Ascending aorta (tissue), 2 donors: ENCODE data around the gene PRSS23. TPM values are rescaled to one million over a fixed set of nuclear protein-coding genes. Genes with fewer than 3 reads are reported as not detected.

Experiments used
- DNase-seq, 2 donors: peaks; one replicate each; pipeline ENCODE4 v3.0.0-alpha.2; 2019; ENCODE audit warnings: low spot score in 2 of 2
- H3K27ac ChIP-seq, 2 donors: fragments of 200-600 bp; sonication (generic); one replicate each; pipeline ENCODE4 v1.5.1; 2016 to 2017; ENCODE audit warnings: mild to moderate bottlenecking in 1 of 2
- H3K27me3 ChIP-seq: fragments of 200-600 bp; sonication (generic); one replicate; pipeline ENCODE4 v1.5.1; 2017
- H3K36me3 ChIP-seq, 2 donors: fragments of 200-600 bp; sonication (generic); one replicate each; pipeline ENCODE4 v1.5.1; 2016
- H3K4me1 ChIP-seq, 2 donors: fragments of 200-600 bp; sonication (generic); one replicate each; pipeline ENCODE4 v1.5.1; 2016 to 2017; ENCODE audit warnings: mild to moderate bottlenecking in 1 of 2
- H3K4me3 ChIP-seq, 2 donors: fragments of 200-600 bp; sonication (generic); one replicate each; pipeline ENCODE4 v1.5.1; 2016 to 2017; ENCODE audit warnings: mild to moderate bottlenecking in 1 of 2
- H3K9me3 ChIP-seq, 2 donors: fragments of 200-600 bp; sonication (generic); one replicate each; pipeline ENCODE4 v1.5.1; 2016
- CTCF ChIP-seq, 3 experiments: fragments of 200-600 bp in 2 of 3; fragments of 450-650 bp in 1 of 3; sonication (generic) in 2 of 3; IDR thresholded peaks; one replicate each; pipeline ENCODE4 v1.5.1; 2016 to 2019; ENCODE audit warnings: antibody characterized with exemption in 3 of 3, mild to moderate bottlenecking in 1 of 3, moderate library complexity in 1 of 3
- intact Hi-C: fragments of 100-400 bp; cut with DNase I; formaldehyde crosslinking; loops from one replicate; pipeline ENCODE4 v1.15.1; 2023
- total RNA-seq: library from RNA; depleted of rRNA; stranded (reverse); fragments of >200 nt; gene quantifications from one replicate; pipeline ENCODE4 v1.1.0, GENCODE V29; 2016

Gene PRSS23
- total RNA-seq, 1 donor from 2014 or later = 184 TPM

GRCh38 chr11:86812322-86812670 is 12.0 kb downstream of the PRSS23 start:
- intact Hi-C loops = loop anchor here (10.0 kb wide), 1 partner anchor 507 kb away; the partner anchor contains the start of gene HIKESHI
- no peak overlapping the region for H3K27ac ChIP-seq

GRCh38 chr11:86812981-86813380 is 12.6 kb downstream of the PRSS23 start:
- H3K4me3 ChIP-seq = no peak overlapping the region
- no peak for TF ChIP-seq CTCF (IDR thresholded peaks at IDR 0.05)
- no peaks in the 10 kb centered on the region for H3K27me3 ChIP-seq
- no peak for DNase-seq
- no peaks in the 10 kb centered on the region for H3K9me3 ChIP-seq
- peak overlapping the region in 1 of 2 donors; percentile 83 for H3K27ac ChIP-seq
- peaks cover 8 to 40% of the 10 kb centered on the region in 2 donors for H3K4me1 ChIP-seq
- intact Hi-C loops = loop anchor here (10.0 kb wide), 1 partner anchor 508 kb away; the partner anchor contains the start of gene HIKESHI
- peaks cover 5 to 7% of the 10 kb centered on the region in 2 donors for H3K36me3 ChIP-seq

More at GRCh38 chr11:86812322-86812670, 12.0 kb downstream of the PRSS23 start:
- DNase-seq = no peak
- TF ChIP-seq CTCF (IDR thresholded peaks at IDR 0.05) = no peak
- Histone ChIP-seq H3K9me3 (no peaks in the 10 kb centered on the region), H3K4me3 (no peak overlapping the region), H3K36me3 (peaks cover 5 to 10% of the 10 kb centered on the region in 2 donors), H3K4me1 (peaks cover 8 to 33% of the 10 kb centered on the region in 2 donors), H3K27me3 (no peaks in the 10 kb centered on the region)

GRCh38 chr11:86814775-86815174 is 14.4 kb downstream of the PRSS23 start:
- intact Hi-C loops = loop anchor here (5.0 to 10.0 kb wide), 2 partner anchors 103 to 510 kb away; partner anchors contain the start of gene HIKESHI
- DNase-seq = no peak
- peaks cover 8 to 41% of the 10 kb centered on the region in 2 donors for H3K4me1 ChIP-seq

GRCh38 chr11:86815726-86816125 is 15.4 kb downstream of the PRSS23 start:
- H3K4me3 ChIP-seq = no peak overlapping the region
- H3K36me3 ChIP-seq = no peaks in the 10 kb centered on the region
- no peak for DNase-seq
- peaks cover 8 to 41% of the 10 kb centered on the region in 2 donors for H3K4me1 ChIP-seq
- TF ChIP-seq CTCF (IDR thresholded peaks at IDR 0.05) = no peak
- no peaks in the 10 kb centered on the region for H3K9me3 ChIP-seq
- H3K27me3 ChIP-seq = no peaks in the 10 kb centered on the region
- peak overlapping the region; percentile 80 to 83 for H3K27ac ChIP-seq
- intact Hi-C loops = loop anchor here (2.0 to 10.0 kb wide), 3 partner anchors 102 to 511 kb away; partner anchors contain the start of gene HIKESHI

More at GRCh38 chr11:86814775-86815174, 14.4 kb downstream of the PRSS23 start:
- Histone ChIP-seq H3K27me3 (no peaks in the 10 kb centered on the region), H3K27ac (peak overlapping the region; percentile 80 to 83), H3K4me3 (no peak overlapping the region), H3K9me3 (no peaks in the 10 kb centered on the region), H3K36me3 (no peaks in the 10 kb centered on the region)
- no peak for TF ChIP-seq CTCF (IDR thresholded peaks at IDR 0.05)

- no peak for TF ChIP-seq CTCF (IDR thresholded peaks at IDR 0.05)
- Histone ChIP-seq H3K36me3 (no peaks in the 10 kb centered on the region), H3K9me3 (no peaks in the 10 kb centered on the region), H3K4me3 (no peak overlapping the region), H3K4me1 (peaks cover 8 to 41% of the 10 kb centered on the region in 2 donors), H3K27ac (peak overlapping the region; percentile 80 to 83), H3K27me3 (no peaks in the 10 kb centered on the region)
- intact Hi-C loops = loop anchor here (2.0 to 10.0 kb wide), 3 partner anchors 101 to 511 kb away; partner anchors contain the start of gene HIKESHI
- DNase-seq = no peak
Measured at GRCh38 chr11:86816251-86816726, 15.9 kb downstream of the PRSS23 start.
